Adrenal gland (tissue), 12 donors: ENCODE results near the gene LPXN. TPM values are rescaled to one million over a fixed set of nuclear protein-coding genes. Genes with fewer than 3 reads are reported as not detected.

ENCODE experiments used
- DNase-seq, 7 donors: peaks; one replicate each; pipeline ENCODE4 v3.0.0-alpha.2; 2019 to 2020
- H3K27ac ChIP-seq, 5 donors: fragments of 200-600 bp; sonication (generic) in 4 of 5; 1 replicate in 3 of 5; 2 replicates in 2 of 5; pipeline versions ENCODE4 v1.5.1 to v1.8.0; 2016 to 2020; ENCODE audit warnings: mild to moderate bottlenecking in 1 of 5
- H3K27me3 ChIP-seq: fragments of 200-600 bp; 2 replicates; pipeline ENCODE4 v1.8.0; 2021
- H3K36me3 ChIP-seq, 2 donors: fragments of 200-600 bp; replicated peaks in 1 of 2; 1 replicate in 1 of 2; 2 replicates in 1 of 2; pipeline versions ENCODE4 v1.5.1 to v1.8.0; 2018 to 2022
- H3K4me1 ChIP-seq, 2 donors: fragments of 200-600 bp; replicated peaks in 1 of 2; 1 replicate in 1 of 2; 2 replicates in 1 of 2; pipeline versions ENCODE4 v1.5.1 to v1.8.0; 2018 to 2021
- H3K4me3 ChIP-seq, 4 donors: fragments of 200-600 bp; sonication (generic) in 3 of 4; one replicate each; pipeline ENCODE4 v1.5.1; 2016 to 2018
- H3K9me3 ChIP-seq, 3 donors: fragments of 200-600 bp; sonication (generic) in 1 of 3; replicated peaks in 1 of 3; 1 replicate in 2 of 3; 2 replicates in 1 of 3; pipeline versions ENCODE4 v1.5.1 to v1.8.0; 2016 to 2021
- POLR2A ChIP-seq, 2 donors: fragments of 450-650 bp; IDR thresholded peaks; one replicate each; pipeline ENCODE4 v1.6.1; 2017; ENCODE audit warnings: antibody characterized with exemption in 2 of 2, mild to moderate bottlenecking in 2 of 2, moderate library complexity in 1 of 2
- WGBS, 4 donors: extraction: QIAGEN DNeasy Blood & Tissue Kit in 2 of 4; methylation state at CpG; one replicate each; pipeline versions ENCODE4 v1.1.5 to v1.1.7; 2013 to 2017; 5-methylcytosine and 5-hydroxymethylcytosine counted together
- intact Hi-C, 2 donors: fragments of 100-400 bp; cut with DNase I; formaldehyde crosslinking; loops; one replicate each; pipeline versions ENCODE4 v1.14.1 to v1.15.0; 2022 to 2023
- polyA plus RNA-seq, 3 donors: library from polyadenylated mRNA; stranded (reverse); fragments of 200-250 nt in 2 of 3; fragments of 350-450 nt in 1 of 3; fragmentation: Illumina TruSeq in 1 of 3; extraction: RNeasy Lipid Tissue Mini Kit (QIAGEN cat#74804) in 1 of 3; gene quantifications; one replicate each; pipeline ENCODE4 v1.2.3, GENCODE V29; 2013 to 2014
- total RNA-seq, 9 donors: library from RNA; depleted of rRNA in 4 of 9; stranded (reverse); fragments of >200 nt in 4 of 9; fragments of 120-200 nt in 1 of 9; fragmentation: NEBNext Ultra II Directional in 1 of 9; extraction: Animal tissue kit (Norgen Biotek cat#: 25700) in 1 of 9; gene quantifications; one replicate each; pipeline versions ENCODE4 v1.1.0 to v1.2.4, GENCODE V29; 2013 to 2023
- TF ChIP-seq, protein P1 (sequence below), 6 experiments: fragments of 450-650 bp in 4 of 6; fragments of 200-600 bp in 2 of 6; sonication (generic) in 1 of 6; IDR thresholded peaks; 1 replicate in 5 of 6; 2 replicates in 1 of 6; pipeline versions ENCODE4 v1.5.1 to v1.8.0; 2016 to 2021; ENCODE audit warnings: antibody characterized with exemption in 6 of 6, mild to moderate bottlenecking in 2 of 6, moderate library complexity in 1 of 6
- donor health status: healthy with polysubstance abuse.
- donor health status: Bipolar disorder and iron deficiency.
- donor health status: DM: yes; HTN: yes; CAD: no.
- donor health status: DM: no; HTN: no; CAD: no.
- donor health status: DM: no; HTN: no; CAD: no.
- donor health status: DM: yes; HTN: yes; CAD: no.

LPXN gene
- total and polyA plus RNA-seq, 12 donors = 3.1 to 24.5 (median 10.2) TPM

DNA sequence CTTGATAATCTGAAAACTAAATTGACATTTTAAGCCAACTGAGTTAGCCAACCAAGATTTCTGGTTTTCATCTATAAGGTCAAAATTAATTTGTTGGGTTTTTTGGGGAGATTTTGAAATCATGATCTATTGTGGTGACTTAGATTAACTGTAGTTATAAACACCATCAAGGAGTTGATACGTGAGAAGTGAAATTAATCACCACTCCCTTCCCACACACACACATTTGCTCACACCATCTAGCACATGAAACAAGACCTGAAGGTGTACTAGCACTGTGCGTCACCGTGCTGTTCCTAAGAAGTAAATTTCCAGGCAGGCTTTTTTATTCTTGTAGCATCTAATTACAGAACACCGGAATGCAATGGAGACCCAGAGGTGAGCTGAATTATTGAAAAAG lies 69.8 kb downstream of the LPXN start:
- H3K36me3 ChIP-seq = no peaks in the 10 kb centered on the region
- TF ChIP-seq, protein P1, sequence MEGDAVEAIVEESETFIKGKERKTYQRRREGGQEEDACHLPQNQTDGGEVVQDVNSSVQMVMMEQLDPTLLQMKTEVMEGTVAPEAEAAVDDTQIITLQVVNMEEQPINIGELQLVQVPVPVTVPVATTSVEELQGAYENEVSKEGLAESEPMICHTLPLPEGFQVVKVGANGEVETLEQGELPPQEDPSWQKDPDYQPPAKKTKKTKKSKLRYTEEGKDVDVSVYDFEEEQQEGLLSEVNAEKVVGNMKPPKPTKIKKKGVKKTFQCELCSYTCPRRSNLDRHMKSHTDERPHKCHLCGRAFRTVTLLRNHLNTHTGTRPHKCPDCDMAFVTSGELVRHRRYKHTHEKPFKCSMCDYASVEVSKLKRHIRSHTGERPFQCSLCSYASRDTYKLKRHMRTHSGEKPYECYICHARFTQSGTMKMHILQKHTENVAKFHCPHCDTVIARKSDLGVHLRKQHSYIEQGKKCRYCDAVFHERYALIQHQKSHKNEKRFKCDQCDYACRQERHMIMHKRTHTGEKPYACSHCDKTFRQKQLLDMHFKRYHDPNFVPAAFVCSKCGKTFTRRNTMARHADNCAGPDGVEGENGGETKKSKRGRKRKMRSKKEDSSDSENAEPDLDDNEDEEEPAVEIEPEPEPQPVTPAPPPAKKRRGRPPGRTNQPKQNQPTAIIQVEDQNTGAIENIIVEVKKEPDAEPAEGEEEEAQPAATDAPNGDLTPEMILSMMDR (IDR thresholded peaks at IDR 0.05) = no peak
- no peak for TF ChIP-seq POLR2A (IDR thresholded peaks at IDR 0.05)
- no peak overlapping the region for H3K27ac ChIP-seq
- no peak overlapping the region for H3K4me3 ChIP-seq
- no peaks in the 10 kb centered on the region for H3K9me3 ChIP-seq
- intact Hi-C loops = no loop called here
- no peaks in the 10 kb centered on the region for H3K4me1 ChIP-seq
- H3K27me3 ChIP-seq = no peaks in the 10 kb centered on the region
- WGBS, 4 donors = 85 to 91% (median 88%) methylated on average over 4 of the region's 4 CpGs
- DNase-seq = no peak

DNA sequence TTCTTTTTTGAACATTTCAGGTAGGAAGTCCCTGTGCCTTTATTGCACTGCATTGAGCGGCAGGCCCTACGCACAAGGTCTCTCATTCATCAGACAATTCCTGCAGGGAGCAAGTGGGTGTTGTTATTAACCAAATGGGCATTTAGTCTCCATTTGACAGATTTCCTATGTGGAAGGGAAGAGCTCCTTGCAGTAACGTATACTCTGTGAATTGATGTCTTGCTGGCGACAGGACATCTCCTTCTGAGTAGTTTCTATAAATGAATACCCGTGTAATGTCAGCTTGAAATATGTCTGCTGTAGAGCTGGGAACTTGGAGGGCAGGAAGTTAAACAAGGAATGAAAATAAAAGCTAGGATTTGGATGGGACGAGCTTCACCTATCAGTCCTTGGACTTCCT lies 71.4 kb downstream of the LPXN start:
- Histone ChIP-seq H3K36me3 (no peaks in the 10 kb centered on the region), H3K9me3 (no peaks in the 10 kb centered on the region), H3K4me3 (no peak overlapping the region), H3K27ac (no peak overlapping the region), H3K27me3 (no peaks in the 10 kb centered on the region), H3K4me1 (no peaks in the 10 kb centered on the region)
- no peak for TF ChIP-seq POLR2A (IDR thresholded peaks at IDR 0.05)
- TF ChIP-seq, protein P1 (IDR thresholded peaks at IDR 0.05) = no peak
- WGBS, 4 donors = 68 to 74% (median 73%) methylated on average over 6 of the region's 6 CpGs
- intact Hi-C loops = no loop called here
- no peak for DNase-seq

DNA sequence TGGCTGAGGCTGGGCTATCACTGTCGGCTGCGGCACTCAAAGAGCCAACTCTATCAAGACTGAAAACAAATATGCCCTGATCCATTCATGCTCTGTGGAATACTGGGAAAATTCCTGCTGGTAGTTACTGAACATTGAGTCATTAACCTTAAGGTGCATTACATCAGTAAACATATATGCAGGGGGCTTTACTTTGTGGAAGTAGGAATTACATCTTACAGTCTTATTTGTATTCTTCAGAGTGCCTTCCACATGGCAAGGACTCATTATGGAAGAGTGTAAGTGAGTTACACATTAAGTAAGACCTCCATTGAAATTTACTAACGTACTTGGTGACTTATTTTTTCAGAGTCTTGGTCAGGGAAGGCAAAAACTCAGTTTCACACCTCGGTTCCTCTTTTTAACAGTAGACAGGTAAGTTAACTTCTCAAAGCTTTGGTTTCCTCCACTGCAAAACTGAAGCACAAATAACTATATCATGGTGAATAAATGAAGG lies 72.2 kb downstream of the LPXN start:
- no peak overlapping the region for H3K4me3 ChIP-seq
- no peak for DNase-seq
- H3K9me3 ChIP-seq = no peaks in the 10 kb centered on the region
- intact Hi-C loops = no loop called here
- TF ChIP-seq, protein P1 (IDR thresholded peaks at IDR 0.05) = no peak
- TF ChIP-seq POLR2A (IDR thresholded peaks at IDR 0.05) = no peak
- H3K4me1 ChIP-seq = no peaks in the 10 kb centered on the region
- H3K27ac ChIP-seq = no peak overlapping the region
- 75 to 85% (median 78%) methylated on average over 4 of the region's 4 CpGs for WGBS, 4 donors
- no peaks in the 10 kb centered on the region for H3K36me3 ChIP-seq
- H3K27me3 ChIP-seq = no peaks in the 10 kb centered on the region

DNA sequence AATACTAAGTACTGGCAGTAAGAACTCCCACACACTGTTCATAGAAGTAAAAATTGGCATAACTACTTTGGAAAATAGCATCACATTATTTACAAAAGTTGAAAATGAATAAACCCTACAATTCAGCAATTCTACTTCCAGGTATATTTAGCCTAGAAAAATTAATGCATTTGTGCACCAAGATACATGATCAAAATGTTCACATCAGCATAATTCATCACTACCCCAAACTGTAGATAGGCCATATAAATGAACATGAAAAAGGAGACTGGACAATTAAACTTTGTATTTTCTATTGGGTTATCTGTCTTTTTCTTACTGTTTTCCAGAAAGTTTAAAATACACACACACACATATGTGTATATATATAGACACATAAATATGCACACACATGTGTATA lies 73.7 kb downstream of the LPXN start:
- H3K4me1 ChIP-seq = no peaks in the 10 kb centered on the region
- H3K9me3 ChIP-seq = no peaks in the 10 kb centered on the region
- DNase-seq = no peak
- TF ChIP-seq, protein P1 (IDR thresholded peaks at IDR 0.05) = no peak
- no peak for TF ChIP-seq POLR2A (IDR thresholded peaks at IDR 0.05)
- H3K27ac ChIP-seq = no peak overlapping the region
- no peaks in the 10 kb centered on the region for H3K27me3 ChIP-seq
- H3K36me3 ChIP-seq = no peaks in the 10 kb centered on the region
- no peak overlapping the region for H3K4me3 ChIP-seq
- intact Hi-C loops = no loop called here
